GM18505 (cell line): ENCODE data around the gene SALL1.

ENCODE experiments used
- ATAC-seq: cut with Tn5 transposase; IDR thresholded peaks from one replicate; pipeline ENCODE4 v1.9.1; 2021; ENCODE audit not compliant: unreplicated experiment
- POLR2A ChIP-seq: IDR thresholded peaks from 4 replicates; pipeline ENCODE4 v1.6.1; 2011; ENCODE audit warnings: borderline replicate concordance; ENCODE audit not compliant: insufficient read depth, insufficient read length; ENCODE audit errors: extremely low read depth

SALL1 gene

GRCh38 chr16:51150888-51151320 is at the start of gene SALL1:
Gene SALL1, minus strand, starts transcription at chr16:51151270. Its CDS starts 29 bp downstream, at chr16:51151241.
- TF ChIP-seq POLR2A = no peak
- no peak for ATAC-seq

GRCh38 chr16:51200793-51201192 is 49.7 kb upstream of the SALL1 start:
- no peak for TF ChIP-seq POLR2A
- no peak for ATAC-seq

- no peak for ATAC-seq
- TF ChIP-seq POLR2A = no peak
Observed at GRCh38 chr16:51197953-51198748, 47.1 kb upstream of the SALL1 start.

GRCh38 chr16:51193879-51194278 is 42.8 kb upstream of the SALL1 start:
- no peak for TF ChIP-seq POLR2A
- no peak for ATAC-seq

- no peak for ATAC-seq
- TF ChIP-seq POLR2A = no peak
Observed at GRCh38 chr16:51184702-51185433, 33.8 kb upstream of the SALL1 start.

- no peak for ATAC-seq
- TF ChIP-seq POLR2A = no peak
Observed at GRCh38 chr16:51181503-51181811, 30.4 kb upstream of the SALL1 start.

- no peak for ATAC-seq
Observed at GRCh38 chr16:51180719-51181502, 29.8 kb upstream of the SALL1 start.

GRCh38 chr16:51175081-51175480 is 24.0 kb upstream of the SALL1 start:
- TF ChIP-seq POLR2A = no peak

More at GRCh38 chr16:51180719-51181502, 29.8 kb upstream of the SALL1 start:
- no peak for TF ChIP-seq POLR2A

GRCh38 chr16:51172368-51172767 is 21.3 kb upstream of the SALL1 start:
- no peak for ATAC-seq

More at GRCh38 chr16:51175081-51175480, 24.0 kb upstream of the SALL1 start:
- no peak for ATAC-seq

GRCh38 chr16:51168755-51169154 is 17.7 kb upstream of the SALL1 start:
- TF ChIP-seq POLR2A = no peak
- no peak for ATAC-seq

More at GRCh38 chr16:51172368-51172767, 21.3 kb upstream of the SALL1 start:
- no peak for TF ChIP-seq POLR2A

- ATAC-seq = no peak
- no peak for TF ChIP-seq POLR2A
Observed at GRCh38 chr16:51167170-51167895, 16.3 kb upstream of the SALL1 start.

GRCh38 chr16:51166541-51166940 is 15.5 kb upstream of the SALL1 start:
- ATAC-seq = no peak
- TF ChIP-seq POLR2A = no peak

GRCh38 chr16:51166091-51166490 is 15.0 kb upstream of the SALL1 start:
- no peak for ATAC-seq
- TF ChIP-seq POLR2A = no peak
